Neural progenitor cell (in vitro differentiated cells): ENCODE data around the gene TMEM239.

Experiments
- CTCF ChIP-seq: fragments of 200-600 bp; sonication (generic); IDR thresholded peaks from 2 replicates; pipeline ENCODE4 v1.5.1; 2017; ENCODE audit warnings: antibody characterized with exemption, mild to moderate bottlenecking
- EZH2 ChIP-seq: fragments of 200-600 bp; sonication (generic); IDR thresholded peaks from 2 replicates; pipeline ENCODE4 v1.6.1; 2017; ENCODE audit warnings: antibody characterized with exemption, mild to moderate bottlenecking, moderate library complexity
- EZH2phosphoT487 ChIP-seq: fragments of 200-600 bp; sonication (generic); IDR thresholded peaks from 2 replicates; pipeline ENCODE4 v1.6.1; 2017; ENCODE audit warnings: antibody characterized with exemption

DNA sequence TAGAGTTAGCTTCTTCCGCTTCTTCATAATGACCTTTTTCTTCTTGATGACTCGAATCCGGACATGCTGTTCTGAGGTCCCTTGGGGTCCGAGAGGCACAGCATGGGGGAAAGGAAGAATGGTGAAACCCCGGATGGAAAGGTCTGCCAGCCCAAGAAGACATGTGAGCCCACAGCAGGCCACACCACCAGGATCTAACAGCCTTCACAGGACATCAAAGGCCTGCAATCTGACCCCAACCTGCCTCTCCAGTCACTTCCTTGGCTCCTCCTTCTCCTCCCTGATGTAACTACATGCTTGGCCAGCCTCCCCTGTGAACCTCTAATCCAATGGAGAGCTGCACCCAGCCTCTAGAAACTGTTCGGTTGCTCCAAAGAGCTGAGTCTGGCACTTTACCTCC, 17.4 kb upstream of the TMEM239 start:
- TF ChIP-seq CTCF = no peak
- TF ChIP-seq EZH2 = no peak
- TF ChIP-seq EZH2phosphoT487 = no peak
